ENCODE measurements around the gene TREML1. TPM values are rescaled to one million over a fixed set of nuclear protein-coding genes. Genes with fewer than 3 reads are reported as not detected.

Gene TREML1
- total RNA-seq, 1 experiment from 2014 or later: not detected

DNA sequence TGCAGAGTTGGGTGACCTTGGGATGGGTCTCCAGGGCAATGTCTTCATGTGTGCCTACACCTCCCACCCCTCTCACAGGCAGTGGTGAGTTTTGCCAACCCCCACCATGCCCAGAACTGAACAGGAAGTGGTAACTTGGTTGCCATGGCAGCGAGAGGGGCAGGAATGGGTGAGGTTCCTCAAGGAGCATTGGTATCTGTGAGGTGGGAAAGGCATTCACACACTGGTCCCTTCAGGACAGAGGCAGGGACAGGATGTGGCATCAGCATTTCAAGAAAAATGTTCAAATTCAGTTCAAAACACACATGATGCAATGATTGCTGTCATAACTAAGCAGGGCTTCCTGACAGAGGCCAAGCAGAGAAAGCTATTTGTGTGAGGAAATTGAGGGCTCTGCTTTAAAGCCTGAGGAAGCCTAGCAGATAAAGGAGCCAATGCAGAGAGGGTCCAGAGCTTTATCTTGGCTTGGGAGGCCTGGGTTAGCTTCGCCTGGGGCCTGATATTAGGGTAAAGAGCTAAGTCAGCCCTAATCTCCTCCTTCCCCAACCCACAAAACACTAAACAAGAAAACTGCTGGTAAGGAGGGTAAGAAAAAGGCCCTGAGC is 46.3 kb upstream of the TREML1 start:
- DNase-seq (ENCODE audit: low spot score): peak; percentile 17
- Histone ChIP-seq H3K9me3 (ENCODE audit: low read depth, low read length, poor library complexity, severe bottlenecking) (no peaks in the 10 kb centered on the region), H3K36me3 (ENCODE audit: insufficient read depth, low read length, poor library complexity, severe bottlenecking) (no peaks in the 10 kb centered on the region), H3K27ac (ENCODE audit: low read depth, low read length, poor library complexity, severe bottlenecking) (no peak overlapping the region), H3K4me1 (ENCODE audit: insufficient read depth, low read length, poor library complexity, severe bottlenecking) (peaks cover 11% of the 10 kb centered on the region), H3K27me3 (replicated peaks; ENCODE audit: insufficient read depth, low read depth, low read length, poor library complexity) (peaks cover 20% of the 10 kb centered on the region), H3K4me3 (ENCODE audit: low read depth, low read length, poor library complexity, severe bottlenecking) (no peak overlapping the region)
- ChIA-PET CTCF (no interaction called here), POLR2A (ENCODE audit: low non-redundant PET) (no interaction called here)
- no TSS peak for BruUV-seq (replicated peaks)
- intact Hi-C loops (cut with micrococcal nuclease; ENCODE audit: unreplicated experiment): no loop called here
- TF ChIP-seq EZH2 (IDR thresholded peaks at IDR 0.05; ENCODE audit: borderline replicate concordance, low read depth, low read length, poor library complexity, severe bottlenecking): no peak
- TF ChIP-seq, protein P1, sequence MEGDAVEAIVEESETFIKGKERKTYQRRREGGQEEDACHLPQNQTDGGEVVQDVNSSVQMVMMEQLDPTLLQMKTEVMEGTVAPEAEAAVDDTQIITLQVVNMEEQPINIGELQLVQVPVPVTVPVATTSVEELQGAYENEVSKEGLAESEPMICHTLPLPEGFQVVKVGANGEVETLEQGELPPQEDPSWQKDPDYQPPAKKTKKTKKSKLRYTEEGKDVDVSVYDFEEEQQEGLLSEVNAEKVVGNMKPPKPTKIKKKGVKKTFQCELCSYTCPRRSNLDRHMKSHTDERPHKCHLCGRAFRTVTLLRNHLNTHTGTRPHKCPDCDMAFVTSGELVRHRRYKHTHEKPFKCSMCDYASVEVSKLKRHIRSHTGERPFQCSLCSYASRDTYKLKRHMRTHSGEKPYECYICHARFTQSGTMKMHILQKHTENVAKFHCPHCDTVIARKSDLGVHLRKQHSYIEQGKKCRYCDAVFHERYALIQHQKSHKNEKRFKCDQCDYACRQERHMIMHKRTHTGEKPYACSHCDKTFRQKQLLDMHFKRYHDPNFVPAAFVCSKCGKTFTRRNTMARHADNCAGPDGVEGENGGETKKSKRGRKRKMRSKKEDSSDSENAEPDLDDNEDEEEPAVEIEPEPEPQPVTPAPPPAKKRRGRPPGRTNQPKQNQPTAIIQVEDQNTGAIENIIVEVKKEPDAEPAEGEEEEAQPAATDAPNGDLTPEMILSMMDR (conservative IDR thresholded peaks at IDR 0.05; ENCODE audit: low read depth, low read length): no peak

DNA sequence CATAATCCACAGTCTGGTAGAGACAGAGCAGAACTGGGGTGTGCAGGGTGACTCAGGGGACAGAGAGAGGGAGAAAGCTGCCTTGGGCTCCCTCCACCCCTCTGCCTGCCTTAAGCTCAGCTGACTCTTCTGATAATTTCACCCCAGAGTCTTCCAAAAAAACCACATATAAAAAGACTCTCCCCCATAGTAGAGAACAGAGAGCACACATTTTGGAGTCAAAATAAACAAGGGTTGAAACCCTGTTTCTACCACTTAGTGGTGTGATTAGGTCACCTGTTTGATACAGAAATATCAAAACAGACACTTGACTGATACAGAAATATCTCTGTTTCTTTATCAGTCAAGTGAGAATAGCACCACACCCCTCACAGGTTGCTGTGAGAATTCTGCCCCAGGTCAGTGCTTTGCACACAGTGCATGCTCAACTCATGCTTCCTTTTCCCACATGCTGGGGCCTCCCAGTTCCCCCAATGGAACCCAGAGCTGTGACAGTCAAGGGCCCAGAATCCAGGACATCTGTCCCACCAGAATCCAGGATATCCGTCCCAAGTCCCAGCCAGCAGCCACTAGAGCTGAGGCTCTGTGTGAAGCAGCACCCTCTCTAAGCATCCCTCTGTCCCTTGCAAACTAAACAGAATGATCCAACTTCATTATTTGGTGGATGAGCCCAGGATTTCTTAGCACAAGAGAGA is 45.6 kb upstream of the TREML1 start:
- no peak for TF ChIP-seq EZH2 (IDR thresholded peaks at IDR 0.05; ENCODE audit: borderline replicate concordance, low read depth, low read length, poor library complexity, severe bottlenecking)
- TF ChIP-seq, protein P1 (conservative IDR thresholded peaks at IDR 0.05; ENCODE audit: low read depth, low read length): no peak
- peaks cover 11% of the 10 kb centered on the region for H3K4me1 ChIP-seq (ENCODE audit: insufficient read depth, low read length, poor library complexity, severe bottlenecking)
- ChIA-PET CTCF (no interaction called here), POLR2A (ENCODE audit: low non-redundant PET) (no interaction called here)
- BruUV-seq (replicated peaks): no TSS peak
- no peaks in the 10 kb centered on the region for H3K9me3 ChIP-seq (ENCODE audit: low read depth, low read length, poor library complexity, severe bottlenecking)
- H3K4me3 ChIP-seq (ENCODE audit: low read depth, low read length, poor library complexity, severe bottlenecking): no peak overlapping the region
- H3K27ac ChIP-seq (ENCODE audit: low read depth, low read length, poor library complexity, severe bottlenecking): no peak overlapping the region
- no peaks in the 10 kb centered on the region for H3K36me3 ChIP-seq (ENCODE audit: insufficient read depth, low read length, poor library complexity, severe bottlenecking)
- peaks cover 27% of the 10 kb centered on the region for H3K27me3 ChIP-seq (replicated peaks; ENCODE audit: insufficient read depth, low read depth, low read length, poor library complexity)
- intact Hi-C loops (cut with micrococcal nuclease; ENCODE audit: unreplicated experiment): loop anchor here (10.0 kb wide), 1 partner anchor 115 kb away; no protein-coding TSS in a partner anchor
- DNase-seq (ENCODE audit: low spot score): no peak

DNA sequence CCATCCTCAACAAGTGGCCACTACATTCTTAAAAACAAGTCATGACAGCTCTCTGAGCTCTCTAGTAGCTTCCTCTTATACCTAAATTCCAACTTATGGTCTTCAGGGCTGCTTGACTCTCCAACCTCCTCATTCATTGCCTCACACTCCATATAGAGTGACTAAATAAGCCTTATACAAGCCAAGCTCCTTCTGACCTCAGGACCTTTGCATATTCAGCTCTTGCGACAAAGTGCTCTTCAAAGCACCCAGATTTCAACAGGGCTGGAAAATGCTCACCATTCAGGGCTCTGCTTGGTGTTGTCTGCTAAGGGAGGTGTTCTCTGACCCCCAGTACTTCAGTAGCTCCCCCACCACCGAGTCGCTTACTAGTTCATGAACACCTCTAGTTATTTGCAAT is 43.1 kb upstream of the TREML1 start:
- BruUV-seq (replicated peaks): no TSS peak
- Histone ChIP-seq H3K27ac (ENCODE audit: low read depth, low read length, poor library complexity, severe bottlenecking) (no peak overlapping the region), H3K27me3 (replicated peaks; ENCODE audit: insufficient read depth, low read depth, low read length, poor library complexity) (peaks cover 31% of the 10 kb centered on the region), H3K9me3 (ENCODE audit: low read depth, low read length, poor library complexity, severe bottlenecking) (no peaks in the 10 kb centered on the region), H3K4me3 (ENCODE audit: low read depth, low read length, poor library complexity, severe bottlenecking) (no peak overlapping the region), H3K36me3 (ENCODE audit: insufficient read depth, low read length, poor library complexity, severe bottlenecking) (no peaks in the 10 kb centered on the region), H3K4me1 (ENCODE audit: insufficient read depth, low read length, poor library complexity, severe bottlenecking) (peaks cover 11% of the 10 kb centered on the region)
- intact Hi-C loops (cut with micrococcal nuclease; ENCODE audit: unreplicated experiment): loop anchor here (10.0 kb wide), 1 partner anchor 118 kb away; no protein-coding TSS in a partner anchor
- ChIA-PET POLR2A (ENCODE audit: low non-redundant PET) (no interaction called here), CTCF (no interaction called here)
- DNase-seq (ENCODE audit: low spot score): no peak
- TF ChIP-seq, protein P1 (conservative IDR thresholded peaks at IDR 0.05; ENCODE audit: low read depth, low read length): no peak
- no peak for TF ChIP-seq EZH2 (IDR thresholded peaks at IDR 0.05; ENCODE audit: borderline replicate concordance, low read depth, low read length, poor library complexity, severe bottlenecking)

All from A673 (cell line).